GM13977 (cell line): ENCODE results near the gene LARGE1.

Source experiments
- DNase-seq: peaks from one replicate; pipeline ENCODE4 v3.0.0; 2012; ENCODE audit warnings: low spot score
- in situ Hi-C: fragments of 300-500 bp; cut with MboI; formaldehyde crosslinking; loops from one replicate; pipeline ENCODE4 v1.12.0; 2022; ENCODE audit warnings: low sequenced_read_pairs, low pct_unique_long_range_greater_than_20kb, mixed read lengths, inconsistent platforms; ENCODE audit not compliant: unreplicated experiment
- TF ChIP-seq, protein P1 (sequence below): IDR thresholded peaks from 2 replicates; pipeline ENCODE4 v1.5.1; 2012; ENCODE audit warnings: mild to moderate bottlenecking, control low read depth; ENCODE audit not compliant: insufficient read depth; ENCODE audit errors: extremely low read depth, missing control alignments

The LARGE1 gene

DNA sequence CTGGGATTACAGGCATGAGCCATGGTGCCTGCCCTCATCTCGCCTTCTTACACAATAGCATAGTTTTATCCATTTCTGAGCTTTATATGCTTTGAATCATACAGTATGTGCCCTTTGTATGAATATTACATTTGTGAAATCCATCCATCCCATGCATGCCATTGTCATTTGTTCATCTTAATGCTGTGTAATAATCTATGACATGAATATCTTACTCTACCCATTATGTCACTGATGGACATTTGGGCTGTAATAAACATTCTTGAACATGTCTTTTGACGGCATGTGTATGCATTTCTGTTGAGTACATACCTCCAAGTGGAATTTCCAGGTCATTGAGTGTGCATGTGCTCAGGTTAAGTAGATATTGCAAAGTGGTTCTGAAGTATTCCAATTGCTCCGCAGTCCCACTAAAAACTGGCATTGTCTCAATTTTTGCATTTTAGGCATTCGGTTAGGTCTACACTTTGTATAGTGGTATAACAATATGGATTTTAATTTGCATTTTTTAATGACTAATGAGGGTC is 522.8 kb downstream of the LARGE1 start:
- TF ChIP-seq, protein P1, sequence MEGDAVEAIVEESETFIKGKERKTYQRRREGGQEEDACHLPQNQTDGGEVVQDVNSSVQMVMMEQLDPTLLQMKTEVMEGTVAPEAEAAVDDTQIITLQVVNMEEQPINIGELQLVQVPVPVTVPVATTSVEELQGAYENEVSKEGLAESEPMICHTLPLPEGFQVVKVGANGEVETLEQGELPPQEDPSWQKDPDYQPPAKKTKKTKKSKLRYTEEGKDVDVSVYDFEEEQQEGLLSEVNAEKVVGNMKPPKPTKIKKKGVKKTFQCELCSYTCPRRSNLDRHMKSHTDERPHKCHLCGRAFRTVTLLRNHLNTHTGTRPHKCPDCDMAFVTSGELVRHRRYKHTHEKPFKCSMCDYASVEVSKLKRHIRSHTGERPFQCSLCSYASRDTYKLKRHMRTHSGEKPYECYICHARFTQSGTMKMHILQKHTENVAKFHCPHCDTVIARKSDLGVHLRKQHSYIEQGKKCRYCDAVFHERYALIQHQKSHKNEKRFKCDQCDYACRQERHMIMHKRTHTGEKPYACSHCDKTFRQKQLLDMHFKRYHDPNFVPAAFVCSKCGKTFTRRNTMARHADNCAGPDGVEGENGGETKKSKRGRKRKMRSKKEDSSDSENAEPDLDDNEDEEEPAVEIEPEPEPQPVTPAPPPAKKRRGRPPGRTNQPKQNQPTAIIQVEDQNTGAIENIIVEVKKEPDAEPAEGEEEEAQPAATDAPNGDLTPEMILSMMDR, result no peak
- DNase-seq, result no peak
- in situ Hi-C loops, result no loop called here

GRCh38 chr22:33393432-33393831 is 526.8 kb downstream of the LARGE1 start:
- TF ChIP-seq, protein P1, result no peak
- in situ Hi-C loops, result no loop called here
- no peak for DNase-seq

- in situ Hi-C loops, result no loop called here
- TF ChIP-seq, protein P1, result no peak
- no peak for DNase-seq
Observed at GRCh38 chr22:33391298-33391697, 529.0 kb downstream of the LARGE1 start.

DNA sequence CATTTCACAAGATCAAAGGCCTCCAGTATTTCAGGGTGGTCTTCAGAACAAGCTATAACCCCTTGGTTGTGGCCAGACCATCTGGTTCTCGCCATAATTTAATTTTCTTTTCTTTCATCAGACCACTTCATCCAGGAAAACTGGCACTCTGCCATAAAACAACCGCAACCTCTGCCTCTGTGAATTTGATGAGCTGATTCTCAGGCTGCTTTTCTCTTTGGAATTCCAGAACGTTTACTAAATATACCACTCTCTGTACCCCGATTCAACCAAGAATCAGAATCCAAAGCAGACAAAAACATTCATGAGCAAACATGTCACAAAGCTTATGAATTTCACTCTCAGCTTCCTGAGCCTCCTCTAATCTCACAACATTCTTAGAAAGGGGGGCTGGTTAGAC is 530.3 kb downstream of the LARGE1 start:
- TF ChIP-seq, protein P1, result no peak
- in situ Hi-C loops, result no loop called here
- DNase-seq, result no peak

GRCh38 chr22:33386270-33386669 is 534.0 kb downstream of the LARGE1 start:
- TF ChIP-seq, protein P1, result no peak
- no peak for DNase-seq
- in situ Hi-C loops, result no loop called here

DNA sequence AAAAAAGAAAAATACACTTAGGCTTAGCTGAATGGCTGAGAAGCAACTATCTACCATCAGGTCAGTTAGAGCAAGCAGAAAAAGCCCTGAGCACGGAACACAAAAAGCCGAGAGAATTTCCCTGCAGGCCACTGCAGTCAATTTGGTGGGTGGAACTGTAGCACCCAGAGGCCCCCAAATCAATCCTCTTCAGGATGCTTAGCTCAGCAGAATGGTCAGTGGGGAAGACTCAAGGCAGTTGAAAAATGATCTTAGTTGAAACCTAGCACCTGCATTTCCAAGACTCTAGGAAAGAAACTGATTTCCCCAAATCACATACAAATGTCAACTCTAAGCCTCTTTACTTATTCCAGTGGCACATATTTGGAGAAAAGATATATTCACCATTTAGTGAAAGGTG is 534.7 kb downstream of the LARGE1 start:
- TF ChIP-seq, protein P1, result no peak
- no peak for DNase-seq
- in situ Hi-C loops, result no loop called here

- TF ChIP-seq, protein P1, result no peak
- in situ Hi-C loops, result no loop called here
- DNase-seq, result no peak
Observed at GRCh38 chr22:33382436-33382835, 537.8 kb downstream of the LARGE1 start.
